Measurements from ENCODE around the gene NUP188.
"Not testable (repeated sequence)": the region's sequence is repeated elsewhere in the genome, so short reads cannot be mapped to it uniquely, and the experiment has no call there.

NUP188 gene

GRCh38 chr9:128987805-128988204, 40.3 kb downstream of the NUP188 start:
- TF ChIP-seq CTCF (IDR thresholded peaks at IDR 0.05; ENCODE audit: borderline replicate concordance, insufficient read depth, low read depth, low read length) = no peak
- H3K4me3 ChIP-seq (ENCODE audit: low read depth, low read length) = no peak overlapping the region

- TF ChIP-seq CTCF (IDR thresholded peaks at IDR 0.05; ENCODE audit: borderline replicate concordance, insufficient read depth, low read depth, low read length) = no peak
- no peak overlapping the region for H3K4me3 ChIP-seq (ENCODE audit: low read depth, low read length)
Observed at GRCh38 chr9:128992995-128993394, 45.5 kb downstream of the NUP188 start.

GRCh38 chr9:128995791-128996190, 48.3 kb downstream of the NUP188 start:
- no peak for TF ChIP-seq CTCF (IDR thresholded peaks at IDR 0.05; ENCODE audit: borderline replicate concordance, insufficient read depth, low read depth, low read length)
- no peak overlapping the region for H3K4me3 ChIP-seq (ENCODE audit: low read depth, low read length)

GRCh38 chr9:128998462-128998861, 51.0 kb downstream of the NUP188 start:
- no peak for TF ChIP-seq CTCF (IDR thresholded peaks at IDR 0.05; ENCODE audit: borderline replicate concordance, insufficient read depth, low read depth, low read length)

GRCh38 chr9:128999581-129000206, 52.2 kb downstream of the NUP188 start:
- no peak for TF ChIP-seq CTCF (IDR thresholded peaks at IDR 0.05; ENCODE audit: borderline replicate concordance, insufficient read depth, low read depth, low read length)
- H3K4me3 ChIP-seq (ENCODE audit: low read depth, low read length) = no peak overlapping the region

More at GRCh38 chr9:128998462-128998861, 51.0 kb downstream of the NUP188 start:
- H3K4me3 ChIP-seq (ENCODE audit: low read depth, low read length) = no peak overlapping the region

GRCh38 chr9:129001504-129002325, 54.2 kb downstream of the NUP188 start:
- no peak for TF ChIP-seq CTCF (IDR thresholded peaks at IDR 0.05; ENCODE audit: borderline replicate concordance, insufficient read depth, low read depth, low read length)
- no peak overlapping the region for H3K4me3 ChIP-seq (ENCODE audit: low read depth, low read length)

GRCh38 chr9:129002992-129003391, 55.5 kb downstream of the NUP188 start:
- TF ChIP-seq CTCF (IDR thresholded peaks at IDR 0.05; ENCODE audit: borderline replicate concordance, insufficient read depth, low read depth, low read length) = no peak
- no peak overlapping the region for H3K4me3 ChIP-seq (ENCODE audit: low read depth, low read length)

- H3K4me3 ChIP-seq (ENCODE audit: low read depth, low read length) = not testable (repeated sequence)
Observed at GRCh38 chr9:129004173-129004572, 56.7 kb downstream of the NUP188 start.
